NCI-H2107 treated with DMSO at 0.1 percent for 48 hours (cell line): ENCODE measurements around the gene MED13L.

Experiments
- DNase-seq: peaks from one replicate; lab custom pipeline; 2025; ENCODE audit not compliant: unreplicated experiment; lab: John Stamatoyannopoulos, UW

Gene MED13L

DNA sequence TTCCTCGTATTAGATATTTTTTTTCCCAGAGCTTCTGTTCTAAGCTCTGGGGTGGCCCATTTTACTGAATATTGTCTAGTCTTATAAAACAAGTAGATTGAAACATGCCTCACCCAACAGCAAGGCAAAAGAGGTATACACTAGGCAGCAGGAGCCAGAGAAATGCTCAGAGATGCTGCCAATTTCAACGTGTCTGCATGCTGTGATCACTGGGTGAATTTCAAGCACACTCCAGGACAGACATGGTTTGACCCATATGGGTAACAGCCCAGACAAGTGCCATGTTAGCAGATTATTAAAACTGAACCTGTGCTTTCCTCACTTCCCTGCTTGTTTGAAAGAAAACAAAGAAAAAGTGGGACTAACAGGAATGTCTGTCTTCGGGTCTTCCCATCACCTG lies 321.3 kb downstream of the MED13L start:
- DNase-seq: no peak

DNA sequence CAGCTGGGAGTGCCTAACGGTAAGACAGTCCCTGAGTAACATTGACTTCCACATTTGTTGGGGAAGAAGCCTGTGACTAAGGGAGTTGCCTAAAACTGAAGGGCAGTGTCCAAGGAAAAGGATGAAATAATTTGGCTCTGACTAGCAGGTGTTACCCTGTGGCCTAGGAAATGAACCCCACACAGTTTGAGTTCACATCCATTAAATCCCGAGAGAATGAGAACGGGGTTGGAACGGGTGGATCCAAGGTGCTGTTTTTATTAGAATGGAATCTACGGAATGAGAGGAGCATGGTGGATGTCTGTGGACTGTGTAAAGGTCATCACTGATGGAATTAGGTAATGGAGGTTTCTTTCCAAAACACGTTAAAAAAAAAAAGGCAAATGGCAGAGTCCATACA lies 324.0 kb downstream of the MED13L start:
- no peak for DNase-seq

DNA sequence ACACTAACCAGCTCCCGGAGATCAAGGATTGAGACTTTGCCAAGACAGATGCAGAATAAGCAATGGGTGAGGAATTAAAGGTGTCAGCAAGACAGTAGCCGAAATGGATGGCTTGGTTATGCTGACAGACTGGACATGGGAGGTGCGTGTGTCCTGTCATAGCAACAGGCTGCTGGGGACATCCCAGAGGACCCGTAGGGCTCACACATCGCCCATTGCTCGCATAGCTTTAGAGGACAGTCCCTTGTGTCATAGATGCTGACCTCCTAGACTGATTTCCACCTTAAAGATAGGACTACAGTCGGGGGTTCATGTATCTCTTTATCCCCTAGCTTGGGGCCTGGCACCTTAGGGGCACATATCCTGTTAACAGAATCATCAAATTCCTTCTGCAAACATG lies 324.5 kb downstream of the MED13L start:
- DNase-seq: no peak

DNA sequence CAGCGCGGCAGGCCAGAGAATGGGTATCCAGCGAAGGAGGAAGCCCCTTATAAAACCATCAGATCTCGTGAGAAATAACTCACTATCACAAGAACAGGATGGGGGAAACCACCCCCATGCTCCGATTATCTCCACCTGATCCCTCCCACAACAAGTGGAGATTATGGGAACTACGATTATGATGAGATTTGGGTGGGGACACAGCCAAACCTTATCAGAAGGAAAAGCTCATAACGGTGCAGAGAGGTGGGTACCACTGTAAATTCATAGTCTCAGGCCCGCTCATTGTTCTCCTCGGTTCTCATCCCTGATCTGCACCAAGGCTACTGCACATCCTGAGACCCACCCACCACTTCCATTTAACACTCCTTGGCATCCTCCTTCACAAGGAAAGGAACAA lies 326.5 kb downstream of the MED13L start:
- DNase-seq: no peak

DNA sequence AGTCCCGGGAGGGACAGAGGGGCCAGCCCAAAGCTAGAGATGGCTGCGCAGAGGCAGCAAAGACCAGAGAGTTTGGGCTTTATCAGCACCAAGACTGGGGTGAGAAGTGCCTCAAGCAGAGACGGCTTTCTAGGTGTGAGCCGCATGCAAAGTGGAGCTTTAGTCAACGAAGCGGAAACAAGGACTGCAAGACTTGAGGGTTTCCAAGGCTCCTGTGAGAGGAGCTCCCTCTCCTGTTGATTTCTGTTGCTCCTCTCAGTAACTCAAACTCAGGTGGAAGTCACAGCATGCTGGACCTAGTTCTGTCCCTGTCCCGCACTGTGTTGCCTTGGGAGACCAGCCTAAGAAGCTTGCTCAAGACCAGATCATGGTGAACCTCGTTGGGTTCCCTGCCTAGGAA lies 327.8 kb downstream of the MED13L start:
- no peak for DNase-seq

DNA sequence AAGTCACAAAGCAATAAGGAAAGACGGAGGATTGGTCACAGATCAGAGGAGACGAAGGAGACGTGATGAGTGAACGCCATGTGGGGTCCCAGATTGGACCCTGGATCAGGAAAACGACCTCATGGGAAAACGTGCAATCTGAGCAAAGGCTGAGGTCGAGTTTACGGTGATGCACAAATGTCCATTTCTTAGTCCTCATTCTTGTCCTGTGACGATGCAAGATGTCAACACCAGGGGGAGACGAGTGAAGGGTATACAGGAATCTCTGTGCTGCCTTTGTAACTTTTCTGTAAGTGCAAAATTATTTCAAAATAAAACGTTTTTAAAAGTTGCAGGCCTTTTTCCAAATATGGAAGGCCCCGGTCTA lies 329.8 kb downstream of the MED13L start:
- DNase-seq: no peak

DNA sequence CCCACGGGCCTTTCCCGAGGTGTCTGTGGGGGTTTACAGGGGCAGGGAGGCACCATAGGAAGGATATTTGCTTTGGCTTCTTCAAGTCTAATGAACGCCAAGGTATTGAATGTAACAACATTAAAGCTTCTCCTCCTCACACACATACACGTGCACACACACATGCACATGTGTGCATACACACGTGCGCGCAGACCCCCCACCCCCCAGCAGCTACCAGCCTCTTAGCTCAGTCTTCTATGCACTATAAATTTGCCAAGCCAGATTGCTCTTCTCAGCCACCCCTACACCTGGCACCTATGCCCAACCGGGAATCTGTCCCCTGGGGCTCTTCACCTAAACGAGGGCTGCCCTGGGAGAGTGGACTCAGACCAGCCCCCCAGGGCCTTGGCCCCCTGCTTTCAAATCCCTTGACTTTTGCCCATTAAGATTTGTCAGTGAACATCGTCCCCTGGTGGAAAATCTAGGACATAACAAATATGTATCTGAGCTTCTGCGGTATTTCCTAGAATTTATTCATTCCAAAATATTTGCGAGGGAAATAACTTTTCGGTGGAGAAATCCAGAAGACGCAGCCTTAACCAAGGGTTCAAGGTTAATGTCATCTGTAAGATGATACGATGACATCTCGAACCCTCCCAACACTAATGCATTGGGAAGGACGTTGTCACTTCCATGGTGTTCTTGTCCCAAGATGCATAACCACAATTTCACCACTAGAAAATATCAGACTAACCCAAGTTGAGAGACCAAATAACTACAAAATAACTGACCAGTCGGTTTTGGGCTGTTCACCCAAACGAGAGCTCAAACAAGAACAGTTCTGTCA lies 330.4 kb downstream of the MED13L start:
- no peak for DNase-seq

DNA sequence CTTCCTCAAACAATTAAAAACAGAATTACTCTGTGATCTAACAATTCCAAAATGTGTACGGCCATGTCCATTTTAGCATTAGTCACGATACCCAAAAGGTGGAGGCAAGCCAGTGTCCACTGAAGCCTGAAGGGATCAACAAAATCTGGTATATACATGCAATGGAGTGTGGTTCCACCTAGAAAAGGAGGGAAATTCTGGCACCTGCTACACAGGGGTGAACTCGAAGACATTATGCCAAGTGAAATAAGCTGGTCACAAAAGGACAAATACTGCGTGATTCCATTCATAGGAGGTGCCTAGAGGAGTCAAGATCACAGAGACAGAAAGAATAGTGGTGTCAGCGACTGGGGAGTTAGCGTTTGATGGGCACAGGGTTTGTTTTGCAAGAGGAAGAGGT lies 331.4 kb downstream of the MED13L start:
- no peak for DNase-seq

DNA sequence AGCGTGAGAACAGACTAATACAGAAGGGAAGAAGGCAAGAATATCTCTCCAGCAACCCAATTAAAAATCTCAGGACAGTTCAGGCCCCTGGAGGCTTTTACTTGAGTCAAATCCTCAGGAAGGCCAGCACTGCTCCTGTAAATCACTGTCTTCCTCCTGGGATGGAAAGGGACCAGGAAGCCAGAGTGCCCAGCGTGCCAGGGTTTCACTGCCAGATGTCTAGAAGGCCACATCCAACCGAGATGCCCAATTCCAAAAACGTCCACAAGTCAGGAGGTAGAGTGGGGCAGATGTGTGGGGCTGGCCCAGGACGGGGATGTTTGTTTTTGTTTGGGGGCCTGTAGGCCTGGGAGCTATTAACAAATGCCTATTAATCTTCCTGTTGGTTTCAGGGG lies 332.0 kb downstream of the MED13L start:
- DNase-seq: no peak

DNA sequence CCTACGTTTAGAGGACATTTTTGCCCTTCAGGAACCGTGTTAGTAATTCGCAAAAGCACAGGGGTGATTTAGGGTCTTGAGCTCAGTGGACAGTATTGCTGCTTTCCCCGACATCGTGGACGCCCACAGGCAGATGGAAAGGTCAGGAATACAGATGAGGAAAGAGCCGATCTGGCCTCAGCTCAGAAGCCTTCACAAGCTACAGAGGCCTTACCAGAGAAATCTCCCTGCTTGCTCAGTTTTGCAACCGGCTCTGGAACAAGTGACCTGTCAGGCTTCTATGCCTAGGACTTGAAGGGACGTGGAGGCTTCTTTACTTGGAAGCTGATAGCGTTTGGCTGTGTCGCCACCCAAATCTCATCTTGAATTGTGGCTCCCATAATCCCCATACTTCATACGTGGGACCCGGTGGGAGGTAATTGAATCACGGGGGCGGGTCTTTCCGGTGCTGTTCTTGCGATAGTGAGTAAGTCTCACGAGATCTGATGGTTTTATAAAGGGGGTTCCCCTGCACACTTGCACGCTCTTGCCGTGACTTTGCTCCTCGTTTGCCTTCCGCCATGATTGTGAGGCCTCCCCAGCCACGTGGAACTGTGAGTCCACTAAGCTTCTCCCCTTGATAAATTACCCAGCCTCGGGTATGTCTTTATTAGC lies 332.5 kb downstream of the MED13L start:
- DNase-seq: no peak

DNA sequence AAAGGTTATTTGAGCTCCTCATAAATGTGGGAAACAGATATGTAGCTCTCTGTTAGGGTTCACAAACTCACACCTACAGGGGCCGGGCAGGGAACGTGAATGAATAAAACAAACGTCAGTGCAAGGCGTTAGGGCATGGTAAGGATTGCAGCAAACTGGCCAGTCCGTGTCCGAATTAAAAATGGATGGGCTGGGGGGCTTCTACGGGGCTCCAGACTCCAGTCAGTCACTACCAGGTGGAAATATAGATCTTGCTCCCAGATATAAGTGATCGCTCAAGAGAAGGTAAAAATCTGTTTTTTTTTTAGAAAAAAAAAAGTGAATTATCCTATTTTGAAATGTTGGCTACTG lies 333.1 kb downstream of the MED13L start:
- DNase-seq: no peak

DNA sequence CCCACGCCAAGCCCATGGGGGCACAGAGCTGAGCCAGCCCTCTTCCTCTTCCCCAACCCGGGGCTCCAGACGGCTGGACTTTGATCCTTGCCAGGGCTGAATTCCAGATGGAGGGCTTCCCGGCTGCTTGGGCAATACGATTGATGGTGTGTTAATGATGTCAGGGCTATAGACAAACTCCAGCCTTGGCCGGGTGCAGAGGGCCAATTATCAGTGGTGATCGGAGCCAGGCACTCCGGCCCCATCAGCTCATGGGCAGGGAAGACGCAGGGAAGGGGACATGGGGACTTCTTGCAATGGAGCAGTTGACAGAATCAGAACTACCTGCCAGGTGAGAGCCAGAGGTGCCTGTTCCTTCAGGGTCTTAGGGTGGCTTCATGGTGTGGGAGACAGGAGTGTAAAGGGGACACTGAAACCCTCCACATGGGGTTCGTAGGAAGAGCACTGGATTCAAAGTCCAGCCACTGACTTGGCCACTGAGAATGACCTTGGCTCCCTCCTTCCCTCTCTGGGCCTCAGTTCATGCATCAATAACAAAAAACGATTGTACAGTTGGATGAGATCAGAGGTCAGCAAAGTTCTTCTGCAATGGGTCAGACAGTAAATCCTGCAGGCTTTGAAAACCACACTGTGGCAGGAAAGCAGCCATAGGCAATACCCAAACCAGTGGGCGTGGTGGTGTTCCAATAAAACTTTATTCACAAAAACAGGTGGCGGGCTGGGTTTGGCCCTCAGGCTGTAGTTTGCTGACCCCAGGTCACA lies 333.7 kb downstream of the MED13L start:
- no peak for DNase-seq

DNA sequence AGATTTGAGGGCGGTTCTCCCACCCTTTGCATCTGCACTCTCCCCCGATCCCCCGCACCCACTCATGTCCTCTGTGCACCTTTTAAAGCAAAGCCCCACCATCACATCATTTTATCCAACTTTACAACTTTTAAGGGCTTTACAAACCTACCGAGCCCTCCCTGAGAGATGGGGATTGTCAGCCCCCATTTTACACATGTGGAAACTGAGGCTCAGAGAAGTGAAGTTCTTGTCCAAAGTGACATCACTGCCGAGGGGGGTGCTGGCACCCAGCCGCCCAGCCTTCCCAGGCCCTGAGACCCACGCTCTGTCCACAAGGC lies 334.2 kb downstream of the MED13L start:
- no peak for DNase-seq

DNA sequence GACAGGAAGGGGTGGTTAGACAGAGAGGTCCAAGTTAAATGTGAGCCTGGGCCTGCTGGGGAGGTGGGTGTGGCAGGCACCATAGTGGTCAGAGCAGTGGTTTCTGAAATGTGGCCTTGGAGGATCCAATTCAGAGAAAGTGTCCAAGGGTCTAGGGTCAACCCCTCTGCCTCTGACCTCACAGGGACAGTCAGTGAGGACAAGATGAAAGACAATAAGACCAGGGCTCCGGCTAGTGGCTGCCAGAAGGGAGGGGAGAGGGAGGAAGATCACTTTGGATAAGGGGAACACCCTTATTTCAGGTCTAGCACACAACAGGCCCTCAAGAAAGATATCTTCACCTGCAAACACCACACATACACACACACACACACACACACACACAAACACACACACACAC lies 335.1 kb downstream of the MED13L start:
- DNase-seq: no peak

DNA sequence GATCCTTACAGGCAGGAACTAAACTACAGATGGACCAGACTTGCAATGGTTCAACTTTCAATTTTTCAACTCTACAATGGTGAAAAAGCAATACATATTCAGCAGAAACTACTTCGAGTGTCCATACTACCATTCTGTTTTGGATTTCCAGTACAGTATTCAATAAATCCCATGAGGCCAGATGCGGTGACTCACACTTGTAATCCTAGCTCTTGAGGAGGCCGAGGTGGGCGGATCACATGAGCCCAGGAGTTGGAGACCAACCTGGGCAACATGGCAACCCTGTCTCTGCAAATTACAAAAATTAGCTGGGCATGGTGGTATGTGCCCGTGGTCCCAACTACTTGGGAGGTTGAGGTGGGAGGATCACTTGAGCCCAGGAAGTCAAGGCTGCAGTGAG lies 336.1 kb downstream of the MED13L start:
- no peak for DNase-seq

DNA sequence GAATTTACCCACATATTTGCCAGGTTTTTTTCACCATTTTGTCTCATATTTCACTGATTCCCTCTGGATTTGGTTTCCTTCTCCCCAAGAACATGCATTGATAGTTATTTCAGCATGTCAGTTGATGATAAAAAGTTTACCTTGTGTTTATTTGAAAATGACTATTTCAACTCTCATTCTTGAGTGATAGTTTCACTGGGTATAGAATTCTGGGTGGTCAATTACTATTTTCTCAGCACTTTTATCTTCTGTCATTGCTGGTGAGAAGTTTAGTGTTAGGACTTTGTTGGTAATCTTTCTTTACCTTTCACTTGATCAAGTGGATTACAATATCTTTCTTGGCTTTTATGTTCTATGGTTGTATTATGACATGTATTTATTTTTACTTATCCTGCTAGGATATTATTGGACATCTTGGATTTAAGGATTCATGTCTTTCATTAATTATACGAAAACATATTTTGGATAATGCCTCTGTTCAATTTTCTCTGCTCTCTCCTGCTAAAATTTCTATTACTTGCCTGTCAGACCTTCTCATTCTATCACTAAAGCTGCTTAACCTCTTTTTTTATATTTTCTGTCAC lies 338.6 kb downstream of the MED13L start:
- DNase-seq: no peak

DNA sequence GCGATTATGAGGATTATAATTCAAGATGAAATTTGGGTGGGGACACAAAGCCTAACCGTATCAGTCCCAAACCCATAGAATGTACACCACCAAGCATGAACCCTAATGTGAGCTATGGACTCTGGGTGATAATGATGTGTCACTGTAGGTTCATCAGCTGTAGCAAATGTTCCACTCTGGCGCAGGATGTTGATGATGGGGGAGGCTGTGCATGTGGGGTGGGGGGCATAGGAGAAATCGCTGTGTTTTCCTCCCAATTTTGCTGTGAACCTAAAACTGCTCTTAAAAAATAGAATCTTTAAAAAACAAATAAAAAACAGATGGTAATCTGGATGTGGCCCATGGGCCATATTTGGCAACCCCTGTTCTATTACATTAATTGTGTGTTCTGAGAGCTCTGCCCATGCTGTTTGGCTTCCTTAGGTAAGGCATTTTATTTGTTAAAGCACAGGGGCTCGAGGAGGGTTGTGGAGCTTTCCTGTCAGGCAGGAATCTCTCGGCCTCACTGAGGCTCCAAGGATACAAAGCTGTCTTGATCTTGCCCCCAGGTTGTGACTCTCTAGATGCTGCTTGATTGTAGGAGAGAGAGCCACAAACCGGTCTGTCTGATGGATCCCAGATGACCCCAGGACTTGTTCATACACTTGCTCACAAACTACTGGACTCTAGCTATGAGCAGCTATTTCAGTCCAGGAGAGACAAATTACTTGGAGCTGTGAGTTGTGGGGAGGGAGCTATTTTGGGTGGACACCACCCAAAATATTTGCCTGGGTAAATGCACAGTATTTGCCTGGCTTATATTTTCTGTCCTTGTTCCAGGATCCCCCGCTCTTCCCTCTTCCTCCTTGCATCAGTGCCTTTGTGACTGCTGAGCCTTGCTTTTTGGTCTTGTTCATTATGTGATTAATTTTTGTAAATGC lies 340.2 kb downstream of the MED13L start:
- DNase-seq: no peak

DNA sequence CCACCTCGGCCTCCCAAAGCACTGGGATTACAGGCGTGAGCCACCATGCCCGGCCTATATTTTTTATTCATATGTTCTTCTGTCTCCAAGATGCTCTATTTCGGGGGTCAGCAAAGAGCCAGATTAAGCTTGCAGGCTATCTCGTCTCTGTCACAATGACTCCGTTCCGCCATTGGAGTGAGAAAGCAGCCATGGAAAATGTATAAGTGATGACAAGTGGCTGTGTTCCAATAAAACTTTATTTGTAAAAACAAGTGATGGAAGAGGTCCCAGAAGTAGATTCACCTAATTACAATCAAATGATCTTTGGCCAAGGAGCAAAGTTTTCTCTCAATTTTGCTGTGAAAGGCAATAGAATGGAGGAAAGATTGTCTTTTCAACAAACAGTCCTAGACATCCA lies 342.6 kb downstream of the MED13L start:
- DNase-seq: no peak

DNA sequence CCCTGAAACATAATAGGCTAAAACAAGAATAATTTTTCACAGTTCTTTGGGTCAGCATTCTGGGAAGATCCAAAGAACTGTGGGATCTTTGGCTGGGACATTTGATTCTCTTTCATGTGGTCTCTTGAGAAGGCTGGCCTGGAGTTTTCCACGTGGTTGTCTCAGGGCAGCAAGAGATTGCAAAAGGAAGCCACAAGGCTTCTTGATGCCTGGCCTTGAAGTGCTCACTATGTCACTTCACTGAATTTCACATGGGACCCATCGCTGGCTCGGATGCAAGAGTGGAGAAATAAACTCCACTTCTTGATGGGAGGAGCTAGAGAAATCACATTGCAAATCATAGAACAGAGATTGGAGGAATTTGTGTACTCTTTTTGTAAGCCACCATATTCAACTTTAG lies 343.4 kb downstream of the MED13L start:
- DNase-seq: no peak

DNA sequence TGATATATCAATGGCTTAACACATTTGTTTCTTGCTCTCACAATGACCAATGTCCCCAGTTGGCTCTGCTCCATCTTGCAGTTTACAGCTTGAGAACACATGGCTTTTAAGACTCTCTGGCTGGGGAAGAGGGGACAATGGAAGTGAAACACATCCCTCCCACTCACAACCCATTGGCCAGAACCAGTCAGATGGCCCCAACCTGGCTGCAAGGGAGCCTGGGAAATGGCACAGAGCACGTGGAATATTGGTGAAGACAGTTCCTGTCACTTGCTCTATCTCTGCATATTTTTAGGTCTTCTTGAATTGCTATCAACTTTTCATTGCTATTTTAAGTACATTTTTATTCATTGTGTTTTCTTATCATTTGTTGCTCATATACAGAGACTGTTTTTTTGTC lies 345.4 kb downstream of the MED13L start:
- no peak for DNase-seq

DNA sequence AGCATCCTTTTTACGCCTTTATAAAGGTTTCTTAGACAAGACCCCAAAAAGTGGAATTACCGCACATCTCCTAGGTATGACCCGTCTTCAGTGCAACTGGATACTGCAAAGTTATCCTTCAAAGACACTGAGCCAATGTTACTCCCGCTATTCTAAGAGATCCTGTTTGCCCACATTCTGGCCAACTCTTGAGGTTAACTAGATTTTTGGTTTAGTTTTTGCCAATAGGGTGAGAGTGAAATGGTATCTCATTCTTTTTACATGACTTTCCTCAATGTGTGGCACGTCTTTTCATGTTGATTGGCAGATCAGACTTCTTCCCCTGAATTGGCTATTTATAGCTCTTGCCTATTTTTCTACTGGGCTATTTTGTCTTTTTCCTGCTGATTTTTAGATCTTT lies 347.2 kb downstream of the MED13L start:
- no peak for DNase-seq
